ENCODE data around the gene POP7.

POP7 gene

GRCh38 chr7:100685049-100685605 lies 20.8 kb upstream of the POP7 start:
- TF ChIP-seq SUZ12 (IDR thresholded peaks at IDR 0.05), result no peak
- no peak for TF ChIP-seq PKNOX1 (IDR thresholded peaks at IDR 0.05)
- no peak for TF ChIP-seq CTBP1 (IDR thresholded peaks at IDR 0.05; ENCODE audit: borderline replicate concordance)
- TF ChIP-seq FOXA1 (IDR thresholded peaks at IDR 0.05), result no peak
- TF ChIP-seq L3MBTL2 (conservative IDR thresholded peaks at IDR 0.05), result no peak
- TF ChIP-seq ARNT (IDR thresholded peaks at IDR 0.05), result no peak
- TF ChIP-seq LEF1 (IDR thresholded peaks at IDR 0.05; ENCODE audit: borderline replicate concordance), result no peak
- no peak for TF ChIP-seq ELF4 (IDR thresholded peaks at IDR 0.05)
- no peak for TF ChIP-seq HDGF (IDR thresholded peaks at IDR 0.05; ENCODE audit: borderline replicate concordance)
- TF ChIP-seq TARDBP (IDR thresholded peaks at IDR 0.05), result no peak
- TF ChIP-seq FOXM1 (IDR thresholded peaks at IDR 0.05; ENCODE audit: borderline replicate concordance), result no peak
- TF ChIP-seq FOXK2 (IDR thresholded peaks at IDR 0.05), result no peak
- TF ChIP-seq BHLHE40 (IDR thresholded peaks at IDR 0.05; ENCODE audit: borderline replicate concordance), result no peak
- TF ChIP-seq ZNF384 (IDR thresholded peaks at IDR 0.05), result no peak
- TF ChIP-seq NFRKB (IDR thresholded peaks at IDR 0.05), result no peak
- no peak for TF ChIP-seq SP1 (IDR thresholded peaks at IDR 0.05)
- POLR2A ChIA-PET, result interaction anchor here (0.7 kb wide), 1 partner anchor 9 kb away, joined by 3 read pairs; the partner anchor contains the start of gene GIGYF1
- CTCF ChIA-PET, result interaction anchor here (2.4 kb wide), 1 partner anchor 20 kb away, joined by 6 read pairs; the partner anchor contains the start of gene POP7
- peak; percentile 3 for DNase-seq (ENCODE audit: extremely low spot score)

GRCh38 chr7:100685631-100686145 lies 20.2 kb upstream of the POP7 start:
- CTCF ChIA-PET, result interaction anchor here (2.4 kb wide), 1 partner anchor 20 kb away, joined by 6 read pairs; the partner anchor contains the start of gene POP7
- POLR2A ChIA-PET, result no interaction called here

GRCh38 chr7:100686201-100686821 lies 19.6 kb upstream of the POP7 start:
- POLR2A ChIA-PET, result no interaction called here
- DNase-seq (ENCODE audit: extremely low spot score), result no peak
- CTCF ChIA-PET, result interaction anchor here (2.4 kb wide), 1 partner anchor 19 kb away, joined by 6 read pairs; the partner anchor contains the start of gene POP7
- TF ChIP-seq FOXK2 (IDR thresholded peaks at IDR 0.05) (no peak), FOXA1 (IDR thresholded peaks at IDR 0.05) (no peak), L3MBTL2 (conservative IDR thresholded peaks at IDR 0.05) (no peak), ZNF384 (IDR thresholded peaks at IDR 0.05) (no peak), NFRKB (IDR thresholded peaks at IDR 0.05) (no peak), FOXM1 (IDR thresholded peaks at IDR 0.05; ENCODE audit: borderline replicate concordance) (no peak), SUZ12 (IDR thresholded peaks at IDR 0.05) (no peak)

More at GRCh38 chr7:100685631-100686145, 20.2 kb upstream of the POP7 start:
- DNase-seq (ENCODE audit: extremely low spot score), result no peak
- no peak for TF ChIP-seq NFRKB (IDR thresholded peaks at IDR 0.05)
- TF ChIP-seq L3MBTL2 (conservative IDR thresholded peaks at IDR 0.05), result no peak
- no peak for TF ChIP-seq PKNOX1 (IDR thresholded peaks at IDR 0.05)
- no peak for TF ChIP-seq FOXM1 (IDR thresholded peaks at IDR 0.05; ENCODE audit: borderline replicate concordance)
- no peak for TF ChIP-seq BHLHE40 (IDR thresholded peaks at IDR 0.05; ENCODE audit: borderline replicate concordance)
- TF ChIP-seq FOXA1 (IDR thresholded peaks at IDR 0.05), result no peak
- TF ChIP-seq ARNT (IDR thresholded peaks at IDR 0.05), result no peak
- no peak for TF ChIP-seq ELF4 (IDR thresholded peaks at IDR 0.05)
- no peak for TF ChIP-seq TARDBP (IDR thresholded peaks at IDR 0.05)
- TF ChIP-seq FOXK2 (IDR thresholded peaks at IDR 0.05), result no peak
- TF ChIP-seq LEF1 (IDR thresholded peaks at IDR 0.05; ENCODE audit: borderline replicate concordance), result no peak
- no peak for TF ChIP-seq SP1 (IDR thresholded peaks at IDR 0.05)
- no peak for TF ChIP-seq CTBP1 (IDR thresholded peaks at IDR 0.05; ENCODE audit: borderline replicate concordance)
- no peak for TF ChIP-seq HDGF (IDR thresholded peaks at IDR 0.05; ENCODE audit: borderline replicate concordance)
- no peak for TF ChIP-seq ZNF384 (IDR thresholded peaks at IDR 0.05)
- TF ChIP-seq SUZ12 (IDR thresholded peaks at IDR 0.05), result no peak

GRCh38 chr7:100686822-100687211 lies 19.1 kb upstream of the POP7 start:
- no peak for DNase-seq (ENCODE audit: extremely low spot score)
- TF ChIP-seq FOXK2 (IDR thresholded peaks at IDR 0.05), result no peak
- no peak for TF ChIP-seq FOXM1 (IDR thresholded peaks at IDR 0.05; ENCODE audit: borderline replicate concordance)
- TF ChIP-seq SUZ12 (IDR thresholded peaks at IDR 0.05), result no peak
- no peak for TF ChIP-seq ELF4 (IDR thresholded peaks at IDR 0.05)
- TF ChIP-seq L3MBTL2 (conservative IDR thresholded peaks at IDR 0.05), result no peak
- TF ChIP-seq LEF1 (IDR thresholded peaks at IDR 0.05; ENCODE audit: borderline replicate concordance), result no peak
- no peak for TF ChIP-seq ARNT (IDR thresholded peaks at IDR 0.05)
- TF ChIP-seq BHLHE40 (IDR thresholded peaks at IDR 0.05; ENCODE audit: borderline replicate concordance), result no peak
- no peak for TF ChIP-seq CTBP1 (IDR thresholded peaks at IDR 0.05; ENCODE audit: borderline replicate concordance)
- TF ChIP-seq ZNF384 (IDR thresholded peaks at IDR 0.05), result no peak
- TF ChIP-seq PKNOX1 (IDR thresholded peaks at IDR 0.05), result no peak
- TF ChIP-seq NFRKB (IDR thresholded peaks at IDR 0.05), result no peak
- no peak for TF ChIP-seq SP1 (IDR thresholded peaks at IDR 0.05)
- TF ChIP-seq TARDBP (IDR thresholded peaks at IDR 0.05), result no peak
- TF ChIP-seq HDGF (IDR thresholded peaks at IDR 0.05; ENCODE audit: borderline replicate concordance), result no peak
- POLR2A ChIA-PET, result no interaction called here
- CTCF ChIA-PET, result no interaction called here

GRCh38 chr7:100687261-100687660 lies 18.7 kb upstream of the POP7 start:
- TF ChIP-seq SP1 (IDR thresholded peaks at IDR 0.05), result no peak
- TF ChIP-seq CTBP1 (IDR thresholded peaks at IDR 0.05; ENCODE audit: borderline replicate concordance), result no peak
- no peak for TF ChIP-seq ARNT (IDR thresholded peaks at IDR 0.05)
- TF ChIP-seq HDGF (IDR thresholded peaks at IDR 0.05; ENCODE audit: borderline replicate concordance), result no peak
- no peak for TF ChIP-seq PKNOX1 (IDR thresholded peaks at IDR 0.05)
- TF ChIP-seq FOXA1 (IDR thresholded peaks at IDR 0.05), result no peak
- no peak for TF ChIP-seq L3MBTL2 (conservative IDR thresholded peaks at IDR 0.05)
- TF ChIP-seq ELF4 (IDR thresholded peaks at IDR 0.05), result no peak
- no peak for TF ChIP-seq LEF1 (IDR thresholded peaks at IDR 0.05; ENCODE audit: borderline replicate concordance)
- TF ChIP-seq FOXM1 (IDR thresholded peaks at IDR 0.05; ENCODE audit: borderline replicate concordance), result no peak
- ChIA-PET CTCF (no interaction called here), POLR2A (no interaction called here)
- no peak for DNase-seq (ENCODE audit: extremely low spot score)
